ENCODE results near the gene CIZ1. TPM values are rescaled to one million over a fixed set of nuclear protein-coding genes. Genes with fewer than 3 reads are reported as not detected.

CIZ1 gene
- total and polyA plus RNA-seq, 9 of the 15 experiments (the other 6 are each of a cell fraction or from before 2014, with no cell fraction given) = 6.6 to 329 (median 87.8) TPM

DNA sequence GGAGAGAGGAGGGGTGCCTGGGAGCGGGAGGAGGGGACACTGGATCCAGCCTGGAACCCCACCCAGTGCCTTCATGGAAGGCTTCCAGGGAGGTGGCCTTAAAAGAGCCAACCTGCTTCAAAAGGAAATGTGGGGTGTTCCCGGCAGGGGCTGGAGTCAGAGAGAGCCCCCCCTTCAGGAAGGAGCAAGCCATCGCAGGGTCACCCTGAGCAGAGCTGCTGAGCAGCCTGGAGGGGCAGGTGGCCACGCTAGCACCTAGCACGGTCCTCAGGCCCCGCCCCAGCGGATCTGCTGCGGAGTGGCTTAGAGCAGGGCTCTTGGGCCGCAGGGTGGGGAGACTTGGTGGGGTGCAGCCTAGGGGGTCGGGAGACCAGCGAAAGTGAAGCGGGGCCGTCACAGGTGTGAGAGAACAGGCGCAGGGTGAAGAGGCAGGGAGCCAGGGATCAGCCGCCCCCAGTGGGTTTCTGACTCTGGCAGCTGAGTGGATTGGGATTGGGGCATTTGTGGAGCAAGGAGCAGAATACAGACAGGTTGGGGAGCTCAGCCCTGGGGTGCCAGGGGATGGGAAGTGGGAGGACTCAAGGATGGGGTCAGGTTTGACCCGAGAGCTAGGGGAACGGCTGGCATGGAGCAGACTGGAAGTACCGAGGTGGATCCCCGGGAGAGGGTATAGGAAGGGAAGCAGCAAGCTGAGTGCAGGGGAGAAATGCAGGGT lies 40.6 kb downstream of the CIZ1 start (continued):
- TF ChIP-seq RCOR1 (IDR thresholded peaks at IDR 0.05; ENCODE audit: borderline replicate concordance in 1 of 2, low read depth in 2 of 2, low read length in 2 of 2) (peak in 1 of 2 experiments; percentile 59; a peak in 2 of 4 replicates), STAT5B (CRISPR knock-in tag; IDR thresholded peaks at IDR 0.05) (no peak), TOE1 (IDR thresholded peaks at IDR 0.05; ENCODE audit: borderline replicate concordance) (no peak), TOE1 (CRISPR knock-in tag; IDR thresholded peaks at IDR 0.05; ENCODE audit: borderline replicate concordance, low read depth) (no peak), NFE2 (IDR thresholded peaks at IDR 0.05; ENCODE audit: low read depth) (no peak), SMARCA5 (IDR thresholded peaks at IDR 0.05) (peak; percentile 52; the same call in 1 of the 2 replicates), SRF (CRISPR knock-in tag; IDR thresholded peaks at IDR 0.05) (peak in 1 of 2 experiments; percentile 92; a peak in 2 of 4 replicates), POLR2AphosphoS5 (IDR thresholded peaks at IDR 0.05; ENCODE audit: control insufficient read depth, insufficient read depth, low read depth, low read length) (no peak), NRF1 (conservative IDR thresholded peaks at IDR 0.05 in 1 of 2, IDR thresholded peaks at IDR 0.05 in 1 of 2) (peak; percentile 85 to 87), HDAC1 (IDR thresholded peaks at IDR 0.05) (no peak; a peak in 1 of 4 replicates), PURB (CRISPR knock-in tag; IDR thresholded peaks at IDR 0.05; ENCODE audit: low read depth) (no peak), RBM17 (IDR thresholded peaks at IDR 0.05; ENCODE audit: borderline replicate concordance, low read depth, low read length) (no peak), SRSF3 (IDR thresholded peaks at IDR 0.05; ENCODE audit: insufficient read depth, low read length) (0 out of 2 replicates have a peak, but pooled peaks have one; percentile 37), NCOA6 (IDR thresholded peaks at IDR 0.05) (no peak), LCOR (CRISPR knock-in tag; IDR thresholded peaks at IDR 0.05) (no peak), ETS2 (tag; IDR thresholded peaks at IDR 0.05; ENCODE audit: borderline replicate concordance, poor library complexity, severe bottlenecking) (no peak), ZNF212 (CRISPR knock-in tag; IDR thresholded peaks at IDR 0.05) (no peak), ZBTB7A (IDR thresholded peaks at IDR 0.05; ENCODE audit: borderline replicate concordance, control insufficient read depth, low read depth, low read length) (peak; percentile 89), FUS (optimal IDR thresholded peaks at IDR 0.05; ENCODE audit: low read depth, low read length) (no peak), E2F4 (CRISPR knock-in tag; IDR thresholded peaks at IDR 0.05; ENCODE audit: low read depth) (no peak), CGGBP1 (CRISPR knock-in tag; IDR thresholded peaks at IDR 0.05) (no peak), RNF219 (CRISPR knock-in tag; IDR thresholded peaks at IDR 0.05) (no peak), PYGO2 (tag; IDR thresholded peaks at IDR 0.05) (no peak)
- TF ChIP-seq, protein P1, sequence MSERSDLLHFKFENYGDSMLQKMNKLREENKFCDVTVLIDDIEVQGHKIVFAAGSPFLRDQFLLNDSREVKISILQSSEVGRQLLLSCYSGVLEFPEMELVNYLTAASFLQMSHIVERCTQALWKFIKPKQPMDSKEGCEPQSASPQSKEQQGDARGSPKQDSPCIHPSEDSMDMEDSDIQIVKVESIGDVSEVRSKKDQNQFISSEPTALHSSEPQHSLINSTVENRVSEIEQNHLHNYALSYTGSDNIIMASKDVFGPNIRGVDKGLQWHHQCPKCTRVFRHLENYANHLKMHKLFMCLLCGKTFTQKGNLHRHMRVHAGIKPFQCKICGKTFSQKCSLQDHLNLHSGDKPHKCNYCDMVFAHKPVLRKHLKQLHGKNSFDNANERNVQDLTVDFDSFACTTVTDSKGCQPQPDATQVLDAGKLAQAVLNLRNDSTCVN (CRISPR knock-in tag; IDR thresholded peaks at IDR 0.05) = no peak

All from K562 (cell line).